RPMI8226 (cell line): ENCODE results near the gene AMPH.
"Not testable (repeated sequence)": the region's sequence is repeated elsewhere in the genome, so short reads cannot be mapped to it uniquely, and the experiment has no call there.

Experiments used
- DNase-seq: peaks from one replicate; pipeline ENCODE4 v3.0.0-alpha.2; 2015

Gene AMPH

DNA sequence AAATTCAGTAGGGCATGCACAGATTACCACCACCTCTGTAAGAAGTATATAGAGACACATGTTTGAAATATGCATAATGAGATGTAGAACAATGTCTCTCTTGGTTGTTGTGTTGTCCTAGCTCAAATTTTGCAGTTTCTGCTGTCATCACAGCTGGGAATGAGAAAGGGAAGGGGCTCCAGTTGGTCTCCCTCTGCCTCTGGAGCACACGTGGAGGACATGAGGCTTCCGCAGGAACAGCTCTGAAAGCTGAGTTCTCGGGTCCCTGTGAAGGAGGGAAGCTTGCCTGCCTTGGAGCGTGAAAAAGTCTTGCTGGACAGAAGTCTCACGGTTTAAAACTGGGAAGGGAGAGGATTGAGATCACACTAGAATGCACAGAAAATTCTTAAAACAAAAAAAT is 289.0 kb downstream of the AMPH start:
- not testable (repeated sequence) for DNase-seq

DNA sequence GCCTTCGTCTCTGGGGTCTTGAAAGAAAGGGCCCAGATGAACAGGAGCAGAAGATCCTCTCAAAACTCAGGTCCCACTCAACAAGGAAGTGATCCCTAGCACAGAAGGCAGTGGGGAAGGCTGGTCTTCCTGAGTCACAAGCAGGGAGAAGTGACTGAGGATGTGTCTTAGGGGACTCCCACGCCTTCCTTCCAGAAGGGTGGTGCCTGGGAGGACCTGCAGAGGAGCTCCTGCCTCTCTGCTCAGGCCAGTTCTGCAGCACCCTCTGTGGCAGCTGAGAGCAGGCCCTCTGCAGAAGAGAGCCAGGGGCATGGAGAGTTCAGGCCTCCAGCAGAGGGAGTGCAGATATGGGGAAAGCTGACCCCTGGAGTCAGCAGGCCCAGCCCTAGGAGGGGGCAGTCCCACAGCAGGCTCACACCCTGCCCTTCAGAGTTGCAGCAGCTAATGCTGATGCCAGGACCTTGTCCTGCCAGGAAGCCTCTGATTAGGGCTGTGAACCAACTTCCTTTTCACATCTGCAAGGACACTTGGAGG is 289.9 kb downstream of the AMPH start:
- DNase-seq = peak; percentile 33

DNA sequence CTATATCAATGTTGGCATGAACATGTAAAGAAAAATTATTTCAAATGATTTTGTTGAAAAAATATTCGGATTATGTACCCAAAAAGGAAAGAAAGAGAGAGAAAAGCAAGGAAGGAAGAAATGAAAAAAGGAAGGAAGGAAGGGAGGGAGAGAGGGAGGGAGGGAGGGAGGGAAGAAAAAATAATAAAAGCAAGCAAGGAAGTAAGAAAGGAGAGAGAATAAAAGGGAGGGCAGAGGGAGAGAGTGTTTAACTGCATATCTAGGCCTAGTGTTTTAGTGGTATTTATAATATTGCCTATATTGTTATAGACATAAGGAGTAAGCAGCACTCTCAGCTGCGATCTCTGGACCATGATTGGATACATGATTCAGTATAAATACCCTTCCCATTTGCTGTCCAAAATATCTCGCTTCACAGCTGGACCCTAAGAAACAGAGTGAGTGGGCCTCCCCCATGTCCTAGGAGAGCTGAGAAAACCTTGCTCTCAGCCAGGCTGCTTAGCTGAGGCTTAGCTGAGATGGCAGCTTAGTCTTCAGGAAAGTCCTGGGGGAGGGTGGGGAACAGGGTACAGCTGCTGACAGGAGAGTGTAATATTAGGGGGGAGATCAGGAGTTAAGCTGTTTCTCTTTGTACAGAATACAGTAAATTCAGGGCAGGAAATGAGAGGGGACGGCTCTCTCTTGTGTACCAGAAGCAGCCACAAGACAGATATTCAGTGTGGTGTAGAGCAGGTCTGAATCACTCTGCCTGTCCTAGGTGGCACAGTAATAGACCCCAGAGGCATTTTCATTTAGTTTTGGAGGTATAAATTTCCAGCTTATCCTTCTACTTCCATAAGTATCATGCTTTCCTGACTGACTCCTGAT is 291.0 kb downstream of the AMPH start:
- no peak for DNase-seq

DNA sequence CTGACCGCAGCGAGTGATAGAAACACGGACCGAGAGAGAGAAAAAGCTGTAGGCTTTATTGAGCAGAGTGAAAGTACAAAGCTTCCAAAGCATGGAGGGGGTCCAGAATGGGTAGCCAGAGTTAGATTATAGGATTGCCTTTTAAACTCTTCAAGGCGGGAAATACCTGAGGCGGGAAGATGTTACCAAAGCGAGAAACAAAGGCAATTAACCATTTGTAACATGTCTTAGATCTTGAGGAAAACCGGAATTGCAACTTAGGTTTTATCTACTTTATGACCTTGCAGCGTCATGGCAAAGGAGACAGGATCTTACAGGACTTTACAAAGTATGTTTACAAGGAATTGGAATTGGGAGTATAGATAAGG is 295.0 kb downstream of the AMPH start:
- not testable (repeated sequence) for DNase-seq

DNA sequence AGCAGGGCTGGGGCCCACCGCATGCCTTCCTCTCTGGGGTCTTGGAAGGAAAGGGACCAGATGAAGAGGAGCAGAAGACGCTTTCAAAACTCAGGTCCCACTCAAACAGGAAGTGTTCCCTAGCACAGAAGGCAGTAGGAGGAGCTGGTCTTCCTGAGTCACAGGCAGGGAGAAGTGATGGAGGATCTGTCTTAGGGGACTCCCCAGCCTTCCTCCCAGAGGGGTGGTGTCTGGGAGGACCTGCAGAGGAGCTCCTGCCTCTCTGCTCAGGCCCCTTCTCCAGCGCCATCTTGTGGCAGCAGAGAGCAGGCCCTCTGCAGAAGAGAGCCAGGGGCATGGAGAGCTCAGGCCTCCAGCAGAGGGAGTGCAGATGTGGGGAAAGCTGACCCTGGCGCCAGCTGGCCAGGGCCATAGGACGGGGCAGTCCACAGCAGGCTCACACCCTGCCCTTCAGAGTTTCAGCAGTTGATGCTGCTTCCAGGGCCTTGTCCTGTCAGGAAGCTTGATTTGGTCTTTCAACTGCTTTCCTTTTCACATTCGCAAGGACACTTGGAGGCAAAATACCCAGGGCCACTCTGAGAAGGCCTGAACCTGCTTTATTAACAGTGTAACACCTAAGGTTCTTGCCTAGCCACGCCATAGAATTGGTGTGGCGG is 295.6 kb downstream of the AMPH start:
- DNase-seq = peak; percentile 86

DNA sequence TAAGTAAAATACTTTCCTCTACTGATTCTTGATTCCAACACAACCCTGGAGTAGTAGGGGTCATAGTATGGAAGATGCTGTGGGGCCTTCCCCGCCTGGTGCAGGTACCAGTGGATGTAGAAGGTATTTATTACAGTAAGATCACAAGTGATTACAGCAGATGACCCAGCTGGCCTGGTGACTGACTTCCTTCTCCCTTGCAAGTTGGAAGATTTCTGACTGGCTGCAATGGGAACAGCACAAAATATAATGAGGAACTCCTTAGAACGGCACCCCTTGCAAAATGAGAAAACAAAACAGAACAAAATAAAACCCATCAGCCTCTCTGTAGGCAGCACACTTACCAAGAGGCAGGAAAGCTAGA is 296.1 kb downstream of the AMPH start:
- DNase-seq = no peak

DNA sequence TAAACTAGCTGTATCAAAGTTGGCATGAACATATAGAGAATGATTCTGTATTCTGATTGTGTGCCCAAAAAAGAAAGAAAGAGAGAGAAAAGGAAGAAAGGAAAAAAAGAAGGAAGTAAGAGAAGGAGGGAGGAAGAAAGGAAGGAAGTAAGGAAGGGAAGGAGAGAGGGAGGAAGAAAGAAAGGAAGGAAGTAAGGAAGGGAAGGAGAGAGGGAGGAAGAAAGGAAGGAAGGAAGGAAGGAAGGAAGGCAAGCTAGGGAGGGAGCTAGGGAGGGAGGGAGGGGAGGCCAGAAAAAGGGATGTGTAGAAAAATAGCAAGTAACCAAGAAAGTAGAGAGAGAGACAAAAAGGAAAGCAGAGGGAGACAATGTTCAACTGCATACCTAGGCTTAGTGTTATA is 297.0 kb downstream of the AMPH start:
- DNase-seq = no peak
